Measurements from ENCODE around the gene ARPC5. TPM values are rescaled to one million over a fixed set of nuclear protein-coding genes. Genes with fewer than 3 reads are reported as not detected.

Gene ARPC5
- total and polyA plus RNA-seq, 2 of the 8 experiments (the other 6 are each of a cell fraction or from before 2014, with no cell fraction given) = 24.0 to 60.8 TPM

- no peak for TF ChIP-seq GABPA (IDR thresholded peaks at IDR 0.05; ENCODE audit: borderline replicate concordance, insufficient read depth, low read length)
- TF ChIP-seq PHF8 (conservative IDR thresholded peaks at IDR 0.05; ENCODE audit: low read depth, low read length) = 0 out of 2 replicates have a peak, but pooled peaks have one; percentile 17
- no peak for TF ChIP-seq CBX8 (IDR thresholded peaks at IDR 0.05; ENCODE audit: borderline replicate concordance, low read depth, low read length)
- no peak for TF ChIP-seq CBX5 (IDR thresholded peaks at IDR 0.05; ENCODE audit: low read depth, low read length)
- TF ChIP-seq SUZ12 (IDR thresholded peaks at IDR 0.05; ENCODE audit: low read length) = no peak
- TF ChIP-seq KDM1A (IDR thresholded peaks at IDR 0.05; ENCODE audit: borderline replicate concordance, low read length) = no peak
- TF ChIP-seq RBBP5 (IDR thresholded peaks at IDR 0.05; ENCODE audit: borderline replicate concordance, low read depth, low read length) = peak; percentile 87
- peak; percentile 30; the same call in 1 of the 2 replicates for TF ChIP-seq BACH1 (IDR thresholded peaks at IDR 0.05; ENCODE audit: low read length)
- no peak for TF ChIP-seq USF2 (IDR thresholded peaks at IDR 0.05; ENCODE audit: low read length)
- TF ChIP-seq YY1 (IDR thresholded peaks at IDR 0.05; ENCODE audit: low read depth, low read length) = no peak
- no peak for TF ChIP-seq CHD1 (IDR thresholded peaks at IDR 0.05; ENCODE audit: low read depth, low read length)
Measured at GRCh38 chr1:183635099-183635605, 431 bp downstream of the ARPC5 start (continued).
